Measurements from ENCODE around the gene TUBA4A.
"Not testable (repeated sequence)": the region's sequence is repeated elsewhere in the genome, so short reads cannot be mapped to it uniquely, and the experiment has no call there.

TUBA4A gene

DNA sequence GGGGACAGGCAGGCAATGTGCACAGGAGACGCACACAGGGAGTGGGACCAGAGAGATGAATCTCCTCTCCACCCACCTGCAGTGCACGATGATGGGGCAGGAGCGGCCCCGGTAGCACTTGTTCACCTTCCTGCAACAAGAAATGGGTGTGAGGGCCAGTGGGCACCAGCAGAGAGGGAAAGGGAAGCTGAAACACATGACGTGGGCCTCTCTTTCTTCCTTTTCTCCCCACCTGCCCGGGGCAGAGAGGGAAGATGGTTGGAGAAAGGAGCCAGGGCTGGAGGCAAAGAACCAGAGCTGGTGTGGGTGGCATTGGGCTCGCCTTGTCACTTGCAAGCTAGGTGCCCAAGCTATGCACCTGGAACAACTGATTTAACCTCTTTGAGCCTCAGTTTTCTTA lies 37.7 kb upstream of the TUBA4A start:
- no peak for DNase-seq (ENCODE audit: low spot score)
- TF ChIP-seq, protein P1, sequence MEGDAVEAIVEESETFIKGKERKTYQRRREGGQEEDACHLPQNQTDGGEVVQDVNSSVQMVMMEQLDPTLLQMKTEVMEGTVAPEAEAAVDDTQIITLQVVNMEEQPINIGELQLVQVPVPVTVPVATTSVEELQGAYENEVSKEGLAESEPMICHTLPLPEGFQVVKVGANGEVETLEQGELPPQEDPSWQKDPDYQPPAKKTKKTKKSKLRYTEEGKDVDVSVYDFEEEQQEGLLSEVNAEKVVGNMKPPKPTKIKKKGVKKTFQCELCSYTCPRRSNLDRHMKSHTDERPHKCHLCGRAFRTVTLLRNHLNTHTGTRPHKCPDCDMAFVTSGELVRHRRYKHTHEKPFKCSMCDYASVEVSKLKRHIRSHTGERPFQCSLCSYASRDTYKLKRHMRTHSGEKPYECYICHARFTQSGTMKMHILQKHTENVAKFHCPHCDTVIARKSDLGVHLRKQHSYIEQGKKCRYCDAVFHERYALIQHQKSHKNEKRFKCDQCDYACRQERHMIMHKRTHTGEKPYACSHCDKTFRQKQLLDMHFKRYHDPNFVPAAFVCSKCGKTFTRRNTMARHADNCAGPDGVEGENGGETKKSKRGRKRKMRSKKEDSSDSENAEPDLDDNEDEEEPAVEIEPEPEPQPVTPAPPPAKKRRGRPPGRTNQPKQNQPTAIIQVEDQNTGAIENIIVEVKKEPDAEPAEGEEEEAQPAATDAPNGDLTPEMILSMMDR (IDR thresholded peaks at IDR 0.05; ENCODE audit: extremely low read depth, missing control alignments), result no peak

DNA sequence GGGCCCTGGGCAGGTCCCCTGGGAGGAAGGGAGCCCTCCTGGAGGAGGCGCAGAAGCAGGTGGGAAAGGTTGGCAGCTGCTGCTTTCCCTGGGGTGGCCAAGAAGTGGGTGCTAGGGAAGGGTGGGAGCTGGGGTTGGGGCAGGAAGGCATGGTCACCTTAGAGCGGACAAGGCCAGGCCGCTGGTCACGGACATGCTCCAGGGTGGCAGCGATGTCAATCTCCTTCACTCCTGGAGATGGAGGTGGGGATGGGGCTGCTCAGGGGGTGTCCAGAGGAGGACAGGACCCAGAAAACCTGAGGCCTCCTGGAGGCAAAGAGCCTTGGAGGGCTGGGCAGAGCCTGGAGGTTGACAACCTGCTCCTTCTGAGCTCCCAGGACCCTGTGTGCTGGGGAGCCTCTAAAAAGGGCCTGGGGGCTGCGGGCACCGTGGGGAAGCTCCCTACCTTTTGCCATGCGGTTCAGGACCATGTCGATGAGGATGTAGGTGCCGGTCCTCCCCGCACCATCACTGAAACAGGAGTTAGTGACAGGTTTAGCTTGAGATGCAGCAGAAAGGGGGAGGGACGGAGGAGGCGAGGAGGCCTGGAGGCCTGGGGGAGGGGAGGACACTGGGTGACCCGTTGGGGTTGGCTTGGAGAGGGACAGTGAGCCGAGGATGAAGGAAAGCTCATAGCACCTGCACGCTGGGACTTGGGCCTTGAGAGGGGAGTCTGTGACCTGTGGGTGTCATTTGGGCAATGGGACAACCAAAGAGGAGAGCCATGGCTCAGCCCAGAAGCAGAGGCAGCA lies 36.9 kb upstream of the TUBA4A start:
- no peak for DNase-seq (ENCODE audit: low spot score)
- TF ChIP-seq, protein P1 (IDR thresholded peaks at IDR 0.05; ENCODE audit: extremely low read depth, missing control alignments), result no peak

DNA sequence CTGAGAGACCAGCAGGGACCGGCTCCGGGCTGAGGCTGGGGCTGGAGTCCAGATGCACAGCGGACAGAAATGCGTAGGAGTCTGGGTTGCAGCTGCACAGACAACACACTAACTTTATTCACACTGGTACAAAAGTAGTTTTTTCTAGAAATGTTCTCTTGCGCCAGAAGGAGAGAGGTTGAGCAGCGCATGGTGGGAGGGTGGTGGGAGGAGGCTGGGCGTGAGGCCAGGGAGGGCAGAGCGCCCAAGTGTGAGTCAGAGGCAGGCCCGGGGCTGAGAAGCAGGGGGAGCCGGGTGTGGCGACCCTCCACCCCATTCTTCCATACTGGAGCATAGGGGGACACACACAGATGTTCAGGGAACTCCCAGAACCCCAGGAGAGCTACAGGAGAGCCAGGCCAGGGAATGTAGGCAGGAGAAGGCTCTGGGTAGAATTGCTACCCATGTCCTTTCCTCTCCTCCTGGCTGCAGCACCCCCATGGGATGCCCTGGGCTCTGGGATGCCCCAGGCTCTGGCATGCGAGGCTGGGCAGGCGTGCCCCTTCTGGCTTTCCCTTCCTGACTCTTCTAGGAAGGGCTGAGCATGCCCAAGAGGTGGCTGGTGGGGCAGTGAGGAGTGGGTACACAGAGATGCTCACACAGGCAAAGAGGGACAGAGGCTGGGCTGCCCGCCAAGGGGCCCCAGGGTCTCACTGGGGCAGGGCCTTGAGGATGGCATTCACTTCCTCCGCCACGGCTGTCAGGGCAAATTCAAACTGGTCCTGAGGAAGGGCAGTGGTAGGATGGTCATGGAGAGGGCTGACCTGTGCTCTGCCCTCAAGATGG lies 36.0 kb upstream of the TUBA4A start:
- TF ChIP-seq, protein P1 (IDR thresholded peaks at IDR 0.05; ENCODE audit: extremely low read depth, missing control alignments), result no peak

DNA sequence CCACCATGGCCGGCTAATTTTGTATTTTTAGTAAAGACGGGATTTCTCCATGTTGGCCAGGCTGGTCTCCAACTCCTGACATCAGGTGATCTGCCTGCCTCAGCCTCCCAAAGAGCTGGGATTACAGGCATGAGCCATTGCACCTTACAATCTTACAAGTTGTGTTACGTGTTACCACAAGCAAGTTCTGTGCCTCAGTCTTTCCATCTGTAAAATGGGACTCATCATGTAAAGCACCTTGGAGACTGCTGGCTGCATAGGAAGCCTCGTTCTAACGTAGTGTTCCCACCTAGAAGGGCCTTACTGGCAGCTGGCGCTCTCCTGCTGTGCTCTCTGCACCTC lies 35.4 kb upstream of the TUBA4A start:
- TF ChIP-seq, protein P1 (IDR thresholded peaks at IDR 0.05; ENCODE audit: extremely low read depth, missing control alignments), result no peak
- no peak for DNase-seq (ENCODE audit: low spot score)

More for the DNA sequence above, 36.0 kb upstream of the TUBA4A start:
- DNase-seq (ENCODE audit: low spot score), result no peak

DNA sequence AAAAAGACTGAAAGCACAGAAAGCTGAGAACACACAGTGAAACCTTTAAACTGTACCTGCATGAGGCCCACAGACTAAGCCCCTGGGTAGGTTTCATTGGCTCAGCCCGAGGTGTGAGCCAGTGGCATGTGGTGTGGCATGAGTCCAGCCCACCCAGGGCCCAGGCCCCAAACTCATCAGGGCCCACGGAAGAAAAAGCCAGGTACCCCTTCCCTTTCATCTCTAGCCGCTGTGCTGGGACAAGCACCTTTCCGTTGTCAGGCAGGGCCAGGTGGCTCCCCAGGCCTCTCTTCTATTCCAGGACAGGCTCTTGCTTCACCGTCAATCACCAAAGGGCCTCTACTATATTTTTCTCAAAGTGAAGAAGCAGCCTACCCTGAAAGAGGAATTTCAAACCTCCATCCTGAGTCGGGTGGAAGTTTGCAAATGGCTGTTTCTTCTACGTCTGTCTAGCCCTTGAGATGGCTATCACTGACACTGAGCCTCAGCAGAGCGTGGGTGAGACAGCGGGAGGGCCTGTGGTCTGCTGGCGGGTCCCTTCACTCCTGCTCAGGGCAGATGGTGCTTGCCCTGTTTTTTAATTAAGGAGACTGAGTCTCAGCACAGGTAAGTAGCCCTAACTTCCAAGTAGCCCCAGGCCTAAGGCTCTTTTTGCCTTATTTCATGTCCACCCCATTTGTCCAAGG lies 34.0 kb upstream of the TUBA4A start:
- DNase-seq (ENCODE audit: low spot score), result peak; percentile 21
- TF ChIP-seq, protein P1 (IDR thresholded peaks at IDR 0.05; ENCODE audit: extremely low read depth, missing control alignments), result no peak

DNA sequence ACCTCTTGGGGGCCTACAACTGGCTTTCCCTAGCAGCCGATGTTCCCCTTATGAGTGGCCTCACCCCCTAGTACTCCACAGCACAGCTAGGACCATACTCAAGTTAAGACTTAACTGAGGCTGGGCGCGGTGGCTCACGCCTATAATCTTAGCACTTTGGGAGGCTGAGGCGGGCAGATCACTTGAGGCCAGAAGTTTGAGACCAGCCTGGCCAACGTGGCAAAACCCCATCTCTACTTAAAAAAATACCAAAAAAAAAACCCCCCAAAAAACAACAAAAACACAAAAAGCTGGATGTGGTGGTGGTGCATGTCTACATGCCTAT lies 33.4 kb upstream of the TUBA4A start:
- not testable (repeated sequence) for DNase-seq (ENCODE audit: low spot score)

DNA sequence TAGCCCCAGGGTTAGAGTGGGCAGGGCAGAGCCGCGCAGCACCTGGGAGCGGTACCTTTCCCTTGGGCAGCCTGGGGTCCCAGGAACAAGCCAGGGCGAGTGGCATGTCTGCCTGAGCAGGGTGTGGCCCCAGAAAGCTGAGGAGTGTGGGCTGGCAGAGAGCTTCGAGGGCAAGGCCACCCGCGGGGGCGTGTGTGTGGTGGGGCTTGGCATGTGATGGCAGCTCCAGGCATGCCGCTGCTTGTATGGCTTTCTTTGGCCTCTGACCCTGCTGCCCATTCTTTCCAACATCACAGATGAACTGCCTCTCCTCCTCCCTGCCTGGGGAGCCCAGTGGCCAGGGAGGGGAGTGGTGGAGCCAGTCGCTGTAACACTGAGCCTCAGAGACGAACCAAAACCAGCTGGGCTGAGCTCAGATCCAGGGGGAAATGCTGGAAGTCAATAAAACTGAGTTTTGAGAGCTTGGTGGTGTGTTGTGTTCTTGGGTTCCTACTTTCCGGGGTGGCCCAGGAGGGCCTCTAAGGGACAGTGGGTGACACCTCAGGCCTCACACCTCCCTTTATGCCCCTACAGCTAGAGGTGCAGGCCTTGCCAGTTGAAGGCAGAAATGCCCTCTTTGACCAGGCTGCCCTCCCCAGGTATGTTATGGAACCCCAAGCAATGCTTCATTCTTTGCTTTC lies 32.9 kb upstream of the TUBA4A start:
- TF ChIP-seq, protein P1 (IDR thresholded peaks at IDR 0.05; ENCODE audit: extremely low read depth, missing control alignments), result no peak
- peak; percentile 15 for DNase-seq (ENCODE audit: low spot score)
